Lower leg skin (tissue), 3 donors: ENCODE measurements around the gene ETHE1.

Experiments
- POLR2A ChIP-seq, 2 donors: fragments of 450-650 bp; IDR thresholded peaks; one replicate each; pipeline ENCODE4 v1.6.1; 2016 to 2017; ENCODE audit warnings: antibody characterized with exemption in 2 of 2, mild to moderate bottlenecking in 1 of 2, moderate library complexity in 1 of 2
- TF ChIP-seq, protein P1 (sequence below), 3 donors: fragments of 450-650 bp; IDR thresholded peaks; one replicate each; pipeline ENCODE4 v1.5.1; 2016; ENCODE audit warnings: antibody characterized with exemption in 3 of 3, mild to moderate bottlenecking in 3 of 3, moderate library complexity in 2 of 3

DNA sequence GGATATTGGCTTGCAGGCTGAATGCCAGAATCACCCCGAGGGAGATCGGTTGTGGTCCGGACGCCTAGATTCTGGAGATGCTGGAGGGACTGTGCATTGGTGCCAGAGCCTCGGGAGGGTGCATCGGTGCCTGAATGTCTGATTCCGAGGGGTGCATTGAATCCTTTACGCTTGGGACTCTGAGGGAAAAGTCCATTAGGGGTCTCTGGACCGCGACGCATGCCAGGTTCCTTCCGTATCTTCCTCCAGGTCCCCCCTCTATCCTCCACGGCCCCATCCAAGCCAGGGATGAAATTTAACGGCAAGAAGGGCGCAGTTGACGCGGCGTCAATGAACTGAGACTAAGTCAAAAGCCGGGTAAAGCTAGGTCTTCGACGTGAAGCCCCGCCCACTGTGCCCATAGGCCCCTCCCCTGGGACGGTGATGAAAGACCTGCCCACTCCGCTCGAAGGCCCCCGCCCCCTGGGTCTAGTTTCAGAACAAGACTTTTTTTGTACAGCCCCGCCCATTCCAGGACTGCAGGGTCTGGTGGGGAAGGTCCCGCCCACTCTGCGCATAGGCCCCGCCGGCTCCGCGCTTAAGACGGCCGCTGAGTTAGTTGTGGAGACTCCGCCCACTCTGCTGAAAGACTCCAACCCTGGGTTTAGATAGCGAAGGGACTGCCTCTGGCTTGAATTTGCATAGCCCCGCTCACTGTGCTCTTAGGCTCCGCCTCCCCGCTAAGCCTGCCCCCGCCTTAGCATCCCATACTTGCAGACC lies 6.7 kb upstream of the ETHE1 start:
- TF ChIP-seq, protein P1, sequence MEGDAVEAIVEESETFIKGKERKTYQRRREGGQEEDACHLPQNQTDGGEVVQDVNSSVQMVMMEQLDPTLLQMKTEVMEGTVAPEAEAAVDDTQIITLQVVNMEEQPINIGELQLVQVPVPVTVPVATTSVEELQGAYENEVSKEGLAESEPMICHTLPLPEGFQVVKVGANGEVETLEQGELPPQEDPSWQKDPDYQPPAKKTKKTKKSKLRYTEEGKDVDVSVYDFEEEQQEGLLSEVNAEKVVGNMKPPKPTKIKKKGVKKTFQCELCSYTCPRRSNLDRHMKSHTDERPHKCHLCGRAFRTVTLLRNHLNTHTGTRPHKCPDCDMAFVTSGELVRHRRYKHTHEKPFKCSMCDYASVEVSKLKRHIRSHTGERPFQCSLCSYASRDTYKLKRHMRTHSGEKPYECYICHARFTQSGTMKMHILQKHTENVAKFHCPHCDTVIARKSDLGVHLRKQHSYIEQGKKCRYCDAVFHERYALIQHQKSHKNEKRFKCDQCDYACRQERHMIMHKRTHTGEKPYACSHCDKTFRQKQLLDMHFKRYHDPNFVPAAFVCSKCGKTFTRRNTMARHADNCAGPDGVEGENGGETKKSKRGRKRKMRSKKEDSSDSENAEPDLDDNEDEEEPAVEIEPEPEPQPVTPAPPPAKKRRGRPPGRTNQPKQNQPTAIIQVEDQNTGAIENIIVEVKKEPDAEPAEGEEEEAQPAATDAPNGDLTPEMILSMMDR (IDR thresholded peaks at IDR 0.05) = no peak
- no peak for TF ChIP-seq POLR2A (IDR thresholded peaks at IDR 0.05)
